ENCODE measurements around the gene GID8.

Gene GID8

GRCh38 chr20:62916703-62917476 is 21.1 kb upstream of the GID8 start:
- TF ChIP-seq CTCF (IDR thresholded peaks at IDR 0.05; ENCODE audit: low read depth, low read length, missing control alignments), result no peak
- DNase-seq (ENCODE audit: low read depth), result no peak
- no peak overlapping the region for H3K4me3 ChIP-seq (ENCODE audit: low read depth, low read length)

GRCh38 chr20:62917720-62918119 is 20.2 kb upstream of the GID8 start:
- TF ChIP-seq CTCF (IDR thresholded peaks at IDR 0.05; ENCODE audit: low read depth, low read length, missing control alignments), result no peak
- no peak overlapping the region for H3K4me3 ChIP-seq (ENCODE audit: low read depth, low read length)
- no peak for DNase-seq (ENCODE audit: low read depth)

GRCh38 chr20:62918147-62918546 is 19.8 kb upstream of the GID8 start:
- no peak overlapping the region for H3K4me3 ChIP-seq (ENCODE audit: low read depth, low read length)
- no peak for TF ChIP-seq CTCF (IDR thresholded peaks at IDR 0.05; ENCODE audit: low read depth, low read length, missing control alignments)
- no peak for DNase-seq (ENCODE audit: low read depth)

GRCh38 chr20:62918831-62919230 is 19.1 kb upstream of the GID8 start:
- TF ChIP-seq CTCF (IDR thresholded peaks at IDR 0.05; ENCODE audit: low read depth, low read length, missing control alignments), result no peak
- no peak overlapping the region; the same call in 1 of the 2 replicates for H3K4me3 ChIP-seq (ENCODE audit: low read depth, low read length)
- DNase-seq (ENCODE audit: low read depth), result no peak

- no peak for DNase-seq (ENCODE audit: low read depth)
- no peak overlapping the region; the same call in 1 of the 2 replicates for H3K4me3 ChIP-seq (ENCODE audit: low read depth, low read length)
- TF ChIP-seq CTCF (IDR thresholded peaks at IDR 0.05; ENCODE audit: low read depth, low read length, missing control alignments), result no peak
These were observed 17.8 kb upstream of the GID8 start for GRCh38 chr20:62920039-62920645.

GRCh38 chr20:62921119-62921687 is 16.7 kb upstream of the GID8 start:
- DNase-seq (ENCODE audit: low read depth), result no peak
- H3K4me3 ChIP-seq (ENCODE audit: low read depth, low read length), result no peak overlapping the region
- TF ChIP-seq CTCF (IDR thresholded peaks at IDR 0.05; ENCODE audit: low read depth, low read length, missing control alignments), result peak; percentile 78
